ENCODE results near the gene PAWR.
"Not testable (repeated sequence)": the region's sequence is repeated elsewhere in the genome, so short reads cannot be mapped to it uniquely, and the experiment has no call there.

The PAWR gene

DNA sequence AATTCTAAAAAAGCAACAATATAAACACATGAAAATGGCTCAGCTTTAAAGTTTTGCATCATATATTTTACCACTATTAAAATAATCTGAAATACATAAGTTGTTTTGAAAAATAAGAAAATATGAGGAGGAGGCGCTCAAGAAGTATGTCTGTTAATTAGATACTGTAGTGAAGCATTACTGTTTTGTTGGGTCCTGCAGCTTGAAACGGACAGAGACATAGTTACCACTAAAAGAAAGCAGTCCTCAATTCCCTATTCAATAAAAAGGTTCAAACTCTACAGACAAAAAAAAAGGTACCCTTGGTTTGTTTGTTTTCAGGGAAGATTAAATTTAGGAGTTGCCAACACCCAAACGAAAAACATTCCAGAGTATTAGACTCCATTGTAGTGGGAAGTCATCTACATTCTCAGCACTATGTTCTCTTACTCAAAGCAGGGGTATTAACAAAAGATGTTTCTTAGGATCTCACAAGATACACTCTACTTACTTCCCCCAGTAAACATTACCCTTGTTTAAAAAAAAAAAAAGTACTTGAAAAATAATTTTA lies 3.0 kb downstream of the PAWR start:
- no peak for DNase-seq

GRCh38 chr12:79686171-79686570 lies 4.6 kb downstream of the PAWR start:
- DNase-seq: no peak

GRCh38 chr12:79685068-79685467 lies 5.7 kb downstream of the PAWR start:
- DNase-seq: no peak

DNA sequence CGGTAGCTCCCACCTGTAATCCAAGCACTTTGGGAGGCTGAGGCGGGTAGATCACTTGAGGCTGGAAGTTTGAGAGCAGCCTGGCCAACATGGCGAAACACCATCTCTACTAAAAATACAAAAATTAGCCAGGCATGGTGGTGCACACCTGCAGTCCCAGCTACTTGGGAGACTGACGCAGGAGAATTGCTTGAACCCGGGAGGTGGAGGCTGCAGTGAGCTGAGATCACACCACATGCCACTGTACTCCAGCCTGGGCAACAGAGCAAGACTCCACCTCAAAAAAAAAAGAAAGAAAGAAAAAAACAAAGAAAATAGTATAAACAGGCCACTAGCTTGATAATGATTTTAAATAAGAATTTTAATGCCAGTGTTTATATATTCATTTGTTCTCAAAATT lies 6.4 kb downstream of the PAWR start:
- not testable (repeated sequence) for DNase-seq

GRCh38 chr12:79682593-79682992 lies 8.2 kb downstream of the PAWR start:
- no peak for DNase-seq

DNA sequence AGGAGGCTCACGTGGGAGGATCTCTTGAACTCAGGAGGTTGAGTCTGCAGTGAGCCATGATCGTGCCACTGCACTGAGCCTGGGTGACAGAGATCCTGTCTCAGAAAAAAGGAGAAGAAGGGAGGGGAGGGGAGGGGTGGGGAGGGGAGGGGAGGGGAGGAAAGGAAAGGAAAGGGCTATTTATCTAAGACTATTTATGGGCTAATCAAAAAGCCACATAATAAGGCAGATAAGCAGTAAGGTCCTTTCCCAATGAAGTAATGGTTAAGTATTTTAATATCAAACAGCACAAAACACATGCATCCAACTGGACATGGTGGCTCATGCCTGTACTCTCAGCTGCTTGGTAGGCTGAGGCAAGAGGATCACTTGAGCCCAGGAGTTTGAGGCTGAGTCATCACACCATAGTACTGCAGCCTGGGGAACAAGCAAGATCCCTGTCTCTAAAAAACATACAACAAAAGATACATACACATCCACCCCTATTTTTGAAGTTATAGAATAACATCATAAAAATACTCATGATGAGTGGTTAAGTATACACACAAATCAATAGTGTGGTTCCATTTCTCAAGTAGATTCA lies 9.7 kb downstream of the PAWR start:
- no peak for DNase-seq

GRCh38 chr12:79680051-79680450 lies 10.7 kb downstream of the PAWR start:
- no peak for DNase-seq

DNA sequence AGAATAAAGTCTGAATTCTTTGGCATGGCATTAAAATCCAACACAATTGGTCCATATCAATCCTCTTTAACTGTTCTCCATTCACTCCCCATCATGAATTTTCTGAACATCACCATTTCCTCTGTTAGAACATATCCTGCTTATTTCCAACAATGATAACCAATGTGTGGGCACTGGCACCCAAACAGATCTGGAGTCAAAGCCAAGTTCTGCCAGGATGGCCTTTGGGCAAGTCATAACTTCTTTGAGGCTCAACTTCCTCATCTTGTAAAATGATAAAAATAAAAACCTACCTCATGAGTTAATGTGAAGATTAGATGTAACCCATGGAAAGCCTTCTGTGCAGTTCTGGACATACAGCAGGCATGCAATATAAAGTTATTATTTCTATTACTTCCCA lies 12.5 kb downstream of the PAWR start:
- no peak for DNase-seq

DNA sequence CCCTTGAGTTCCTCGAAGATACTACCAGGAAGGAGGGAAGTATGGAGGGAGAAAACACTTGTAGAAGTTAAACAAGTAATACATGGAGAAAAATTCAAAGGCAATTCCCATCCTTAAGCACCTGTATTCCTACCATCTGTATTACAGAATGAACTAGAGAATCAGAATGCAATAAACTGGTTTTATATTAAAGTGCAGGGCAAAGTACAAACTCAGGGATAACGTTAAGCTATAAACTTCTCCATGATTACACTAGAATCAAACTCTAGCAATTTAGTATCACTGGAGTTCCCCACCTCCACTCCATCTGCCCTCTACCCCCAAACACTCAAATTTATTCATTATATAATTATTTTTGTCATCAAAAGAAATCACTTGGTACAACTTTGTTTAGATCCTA lies 13.1 kb downstream of the PAWR start:
- no peak for DNase-seq

DNA sequence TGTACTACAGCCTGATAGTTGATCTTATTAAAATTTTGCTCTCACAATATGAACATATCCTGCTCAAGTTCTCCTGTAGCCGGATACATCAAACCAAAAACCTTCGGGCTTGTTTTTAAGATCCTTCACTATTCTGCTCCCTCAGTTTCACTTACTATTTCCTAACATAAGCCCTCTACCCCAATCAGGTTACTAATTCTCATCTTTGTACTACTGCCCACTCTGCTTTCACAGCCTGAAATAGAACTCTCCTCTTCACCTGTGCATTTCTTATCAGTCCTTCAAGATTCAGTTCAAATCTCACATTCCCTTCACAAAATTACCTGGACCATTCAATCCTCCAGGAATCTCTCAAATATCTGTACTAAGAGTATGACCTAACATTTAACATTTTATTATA lies 14.2 kb downstream of the PAWR start:
- no peak for DNase-seq

GRCh38 chr12:79674629-79675028 lies 16.1 kb downstream of the PAWR start:
- DNase-seq: no peak

GRCh38 chr12:79673354-79673753 lies 17.4 kb downstream of the PAWR start:
- DNase-seq: no peak

DNA sequence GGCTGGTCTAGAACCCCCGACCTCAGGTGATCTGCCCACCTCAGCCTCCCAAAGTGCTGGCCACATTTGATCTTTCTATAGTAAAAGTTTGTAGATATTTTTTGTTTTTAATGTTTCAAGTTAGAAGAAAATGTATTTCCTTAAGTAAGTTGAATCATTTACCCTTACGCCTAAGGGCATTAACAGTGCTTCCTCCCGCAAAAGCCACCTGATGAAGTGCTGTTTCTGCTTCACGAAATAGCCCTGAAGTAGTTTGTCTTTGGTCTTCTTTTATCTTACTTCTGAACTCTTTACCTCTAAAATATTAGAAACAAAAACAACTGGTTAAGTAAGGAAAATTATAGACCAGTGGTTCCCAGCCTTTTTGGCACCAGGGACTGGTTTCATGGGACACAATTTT lies 22.7 kb downstream of the PAWR start:
- DNase-seq: no peak

GRCh38 chr12:79665212-79665887 lies 25.4 kb downstream of the PAWR start:
- no peak for DNase-seq

- DNase-seq: no peak
Observed at GRCh38 chr12:79664518-79664917, 26.2 kb downstream of the PAWR start.

DNA sequence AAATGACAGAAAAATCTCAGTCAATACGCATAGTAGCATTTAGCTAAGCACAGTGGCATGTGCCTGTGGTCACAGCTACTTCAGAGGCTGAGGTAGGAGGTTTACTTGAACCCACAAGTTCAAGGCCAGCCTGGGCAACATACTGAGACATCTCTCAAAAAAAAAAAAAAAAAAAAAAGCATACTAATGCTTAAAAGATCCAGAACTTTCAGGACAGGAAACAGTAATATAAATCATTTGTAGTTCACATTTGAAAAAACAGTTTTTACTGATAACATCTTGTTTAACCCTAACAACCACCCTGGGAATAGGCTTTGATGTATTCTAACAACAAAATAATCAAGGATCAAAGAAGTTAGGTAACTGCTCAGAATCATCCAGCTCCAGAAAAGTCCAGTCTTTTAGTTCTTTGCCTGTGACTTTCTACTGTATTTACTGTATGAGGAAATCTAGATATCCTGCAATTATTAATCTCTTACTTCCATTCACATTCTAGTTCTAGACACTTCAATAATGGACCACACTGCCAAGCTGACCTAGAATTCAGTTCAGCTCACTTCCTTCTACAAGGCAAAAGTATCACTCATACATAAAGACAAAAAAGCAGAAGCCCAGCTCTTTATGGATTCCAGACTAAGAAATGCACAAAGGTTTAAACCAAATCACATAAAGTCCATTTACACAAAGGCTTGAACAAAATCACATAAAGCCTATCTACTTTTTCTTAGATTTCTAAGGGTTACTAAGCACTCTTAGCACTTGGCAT lies 28.5 kb downstream of the PAWR start:
- no peak for DNase-seq

DNA sequence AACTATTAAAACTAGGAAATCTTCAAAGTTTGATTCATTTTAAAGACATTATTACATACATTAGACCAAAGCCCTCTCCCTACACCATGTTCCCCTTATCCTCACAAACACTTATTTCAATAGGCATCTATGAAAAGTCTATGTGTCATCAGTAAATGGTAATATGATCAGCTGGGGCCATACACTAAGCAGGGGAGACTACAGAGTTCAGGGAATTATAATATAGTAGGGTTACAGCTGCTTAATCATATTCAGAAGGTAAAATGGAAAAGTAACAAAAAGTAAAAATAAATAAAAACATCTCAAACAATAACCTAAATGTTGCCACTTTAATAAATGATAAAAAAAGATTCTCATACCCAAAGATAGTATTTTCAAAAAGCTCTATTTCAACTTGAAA lies 29.1 kb downstream of the PAWR start:
- no peak for DNase-seq

DNA sequence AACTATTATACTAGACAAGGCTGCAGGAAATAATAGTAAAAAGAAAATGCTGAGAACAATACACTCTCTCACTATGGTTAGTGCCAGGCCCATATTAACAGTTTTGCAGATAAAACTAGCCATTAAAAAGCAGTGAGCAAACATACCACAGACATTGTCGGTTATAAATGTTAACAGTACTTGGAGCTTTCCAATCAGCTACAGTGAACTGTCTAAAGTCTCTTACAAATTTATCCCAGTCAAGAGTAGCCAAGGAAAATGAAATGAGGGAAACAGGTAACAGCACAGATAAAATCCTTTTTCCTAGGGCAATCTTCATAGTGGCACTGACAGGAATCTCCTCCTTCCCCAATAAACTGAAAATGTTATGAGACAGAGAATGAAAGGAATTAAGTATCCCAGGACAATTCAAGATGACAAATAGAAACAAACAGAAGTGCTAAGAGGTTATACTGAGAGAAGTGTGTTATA lies 30.8 kb downstream of the PAWR start:
- DNase-seq: no peak

DNA sequence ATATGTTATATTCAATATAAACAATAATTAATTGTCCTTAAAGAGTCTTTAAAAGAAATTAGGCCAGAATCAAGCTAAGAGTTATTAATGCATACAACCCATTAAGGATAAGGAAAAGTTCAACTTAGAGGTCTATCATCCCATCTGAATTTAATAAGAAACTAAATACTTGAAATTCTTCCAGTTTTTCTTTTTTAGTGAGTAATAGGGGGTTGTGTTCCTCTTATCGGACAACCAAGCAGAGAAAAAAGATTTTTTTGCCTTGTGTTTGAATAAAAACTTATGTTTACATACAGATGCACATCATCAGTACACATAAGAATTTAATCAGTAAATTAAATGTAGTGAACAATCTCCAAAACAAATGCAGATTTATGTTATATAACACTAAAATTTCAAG lies 32.5 kb downstream of the PAWR start:
- no peak for DNase-seq

- DNase-seq: no peak
Observed at GRCh38 chr12:79657136-79657535, 33.6 kb downstream of the PAWR start.

DNA sequence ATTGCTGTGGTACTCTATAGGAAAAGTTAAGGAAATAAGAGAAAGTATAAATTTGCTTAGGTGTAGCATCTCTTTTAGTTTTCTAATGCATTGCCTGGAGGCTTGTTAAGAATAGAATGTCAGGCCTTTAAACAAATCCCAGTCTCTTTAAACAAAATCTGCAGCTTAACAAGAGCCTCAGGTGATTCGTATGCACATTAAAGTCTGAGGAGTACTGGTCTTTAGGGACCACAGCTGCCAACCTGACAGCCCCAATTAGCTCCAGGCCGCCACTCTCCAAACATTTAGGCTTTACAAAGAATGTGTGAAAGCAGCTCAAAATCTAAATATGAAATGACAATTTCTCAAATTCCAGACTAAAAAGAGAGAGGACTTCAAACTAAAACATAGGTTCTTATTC lies 35.7 kb downstream of the PAWR start:
- DNase-seq: no peak

- no peak for DNase-seq
Observed at GRCh38 chr12:79652521-79652920, 38.2 kb downstream of the PAWR start.

DNA sequence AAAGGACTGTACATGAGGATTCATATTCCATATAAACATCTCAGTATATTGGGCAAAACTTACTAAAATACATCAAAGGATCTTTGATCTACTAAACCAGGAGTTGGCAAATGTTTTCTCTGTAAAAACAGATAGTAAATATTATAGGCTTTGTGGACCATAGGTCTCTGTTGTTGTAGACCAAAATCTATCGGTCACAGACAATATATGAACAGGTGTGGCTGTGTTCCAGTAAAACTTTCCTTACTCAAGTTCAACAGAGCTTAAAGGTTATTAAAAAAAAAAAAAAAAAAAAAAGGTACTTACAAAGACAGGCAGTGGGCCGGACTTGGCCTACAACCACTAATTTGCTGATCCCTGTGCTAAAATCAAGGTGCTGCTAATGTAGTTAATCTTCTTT lies 40.3 kb downstream of the PAWR start:
- no peak for DNase-seq

Measured in hypothalamus (tissue), 51 donors.